Fibroblast of lung (primary cell): ENCODE results near the gene TCL1B. TPM values are rescaled to one million over a fixed set of nuclear protein-coding genes. Genes with fewer than 3 reads are reported as not detected.

Experiments used
- DNase-seq, 2 donors: peaks; one replicate each; pipeline versions ENCODE4 v3.0.0 to v3.0.0-alpha.2; 2010; ENCODE audit warnings: low read depth in 2 of 2
- H2AFZ ChIP-seq: 2 replicates; pipeline ENCODE4 v1.5.1; 2012; ENCODE audit warnings: low read length, control low read depth, inconsistent platforms
- H3K27ac ChIP-seq: 2 replicates; pipeline ENCODE4 v1.5.1; 2011; ENCODE audit warnings: low read length, control low read depth; ENCODE audit not compliant: insufficient read depth
- H3K27me3 ChIP-seq: 2 replicates; pipeline ENCODE4 v1.5.1; 2011; ENCODE audit warnings: mild to moderate bottlenecking, low read length; ENCODE audit not compliant: control insufficient read depth, insufficient read depth
- H3K36me3 ChIP-seq: 2 replicates; pipeline ENCODE4 v1.5.1; 2011; ENCODE audit warnings: low read length; ENCODE audit not compliant: control insufficient read depth, insufficient read depth
- H3K4me1 ChIP-seq: 2 replicates; pipeline ENCODE4 v1.5.1; 2011; ENCODE audit warnings: low read length; ENCODE audit not compliant: control insufficient read depth, insufficient read depth; ENCODE audit errors: extremely low read depth
- H3K4me2 ChIP-seq: 2 replicates; pipeline ENCODE4 v1.5.1; 2011; ENCODE audit warnings: low read length, control low read depth; ENCODE audit not compliant: insufficient read depth; ENCODE audit errors: extremely low read depth
- H3K4me3 ChIP-seq, 4 experiments: fragments of 200-600 bp in 1 of 4; sonication (generic) in 1 of 4; replicated peaks in 1 of 4; 2 replicates each; pipeline ENCODE4 v1.5.1; 2011 to 2016; ENCODE audit warnings: low read length in 4 of 4, low read depth in 3 of 4, mild to moderate bottlenecking in 3 of 4, control low read depth in 2 of 4, inconsistent platforms in 1 of 4, mixed read lengths in 1 of 4; ENCODE audit not compliant: insufficient read depth in 1 of 4; ENCODE audit errors: control extremely low read depth in 1 of 4
- H3K79me2 ChIP-seq: 2 replicates; pipeline ENCODE4 v1.5.1; 2012; ENCODE audit warnings: mild to moderate bottlenecking, low read length, inconsistent platforms; ENCODE audit not compliant: control insufficient read depth, insufficient read depth
- H3K9ac ChIP-seq: 2 replicates; pipeline ENCODE4 v1.5.1; 2011; ENCODE audit warnings: mild to moderate bottlenecking, low read length, control low read depth; ENCODE audit not compliant: insufficient read depth
- H3K9me3 ChIP-seq: 2 replicates; pipeline ENCODE4 v1.5.1; 2012; ENCODE audit warnings: low read depth, low read length; ENCODE audit not compliant: control insufficient read depth, insufficient read depth
- H4K20me1 ChIP-seq: 2 replicates; pipeline ENCODE4 v1.5.1; 2011; ENCODE audit warnings: low read length; ENCODE audit not compliant: control insufficient read depth, insufficient read depth; ENCODE audit errors: extremely low read depth
- CTCF ChIP-seq, 2 donors: IDR thresholded peaks in 1 of 2; conservative IDR thresholded peaks in 1 of 2; 1 replicate in 1 of 2; 2 replicates in 1 of 2; pipeline ENCODE4 v1.5.1; 2011 to 2012; ENCODE audit warnings: low read length in 2 of 2, control low read depth in 1 of 2, inconsistent platforms in 1 of 2, low read depth in 1 of 2, mild to moderate bottlenecking in 1 of 2
- EZH2 ChIP-seq: IDR thresholded peaks from 2 replicates; pipeline ENCODE4 v1.5.1; 2012; ENCODE audit warnings: low read length, control low read depth, mild to moderate bottlenecking; ENCODE audit errors: missing control alignments
- polyA plus RNA-seq, 2 donors: library from polyadenylated mRNA; depleted of rRNA in 1 of 2; stranded (reverse) in 1 of 2; unstranded in 1 of 2; fragments of >200 nt; gene quantifications; 2 replicates each; pipeline ENCODE4 v1.2.1, GENCODE V29; 2011 to 2012; ENCODE audit warnings: missing spikeins in 1 of 2
- total RNA-seq: library from RNA; depleted of rRNA; stranded (reverse); fragments of >200 nt; gene quantifications from 2 replicates; pipeline ENCODE4 v1.2.1, GENCODE V29; 2014

TCL1B gene
- total and polyA plus RNA-seq, 2 donors (not counting 1 experiment from before 2014, with no cell fraction given), result not detected

- Histone ChIP-seq H3K79me2 (no peaks in the 10 kb centered on the region), H3K9ac (no peak overlapping the region), H2AFZ (no peak overlapping the region), H3K4me2 (no peak overlapping the region), H4K20me1 (no peaks in the 10 kb centered on the region), H3K27ac (no peak overlapping the region), H3K4me3 (no peak overlapping the region), H3K4me1 (no peaks in the 10 kb centered on the region), H3K36me3 (no peaks in the 10 kb centered on the region), H3K27me3 (no peaks in the 10 kb centered on the region), H3K9me3 (no peaks in the 10 kb centered on the region)
- TF ChIP-seq EZH2, result no peak
- no peak for TF ChIP-seq CTCF (conservative IDR thresholded peaks at IDR 0.05 in 1 of 2, IDR thresholded peaks at IDR 0.05 in 1 of 2; ENCODE audit: low read depth in 1 of 2, low read length in 2 of 2)
- no peak for DNase-seq
Observed at GRCh38 chr14:95674613-95675012, 11.6 kb upstream of the TCL1B start.

DNA sequence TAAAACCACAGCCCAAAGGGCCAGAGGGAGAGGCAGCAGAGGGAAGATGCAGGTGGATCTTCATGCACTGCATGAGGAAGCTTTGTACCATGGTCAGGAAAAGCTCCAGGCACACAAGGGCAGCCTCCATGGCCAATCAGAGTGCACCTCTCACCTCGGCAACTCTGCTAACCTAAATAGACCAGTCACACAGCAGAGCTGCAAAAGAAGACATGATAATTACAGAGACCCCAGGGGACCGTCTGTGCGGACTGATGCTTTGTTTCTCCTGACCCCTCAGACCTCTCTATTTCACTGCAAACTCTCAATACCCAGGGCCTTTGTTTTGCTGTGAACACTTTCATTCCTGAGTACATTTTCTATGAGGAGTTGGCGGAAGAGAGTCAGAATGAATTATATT is 10.7 kb upstream of the TCL1B start:
- no peak for DNase-seq
- TF ChIP-seq CTCF (conservative IDR thresholded peaks at IDR 0.05 in 1 of 2, IDR thresholded peaks at IDR 0.05 in 1 of 2; ENCODE audit: low read depth in 1 of 2, low read length in 2 of 2), result no peak
- no peak for TF ChIP-seq EZH2
- Histone ChIP-seq H3K4me1 (no peaks in the 10 kb centered on the region), H3K36me3 (no peaks in the 10 kb centered on the region), H3K27ac (no peak overlapping the region), H3K4me2 (no peak overlapping the region), H3K9ac (no peak overlapping the region), H3K4me3 (no peak overlapping the region), H3K79me2 (no peaks in the 10 kb centered on the region), H4K20me1 (no peaks in the 10 kb centered on the region), H3K27me3 (no peaks in the 10 kb centered on the region), H2AFZ (no peak overlapping the region), H3K9me3 (no peaks in the 10 kb centered on the region)

GRCh38 chr14:95677179-95677835 is 8.9 kb upstream of the TCL1B start:
- Histone ChIP-seq H3K4me3 (no peak overlapping the region), H3K79me2 (no peaks in the 10 kb centered on the region)
- DNase-seq, result no peak

More at GRCh38 chr14:95677179-95677835, 8.9 kb upstream of the TCL1B start:
- no peak for TF ChIP-seq CTCF (conservative IDR thresholded peaks at IDR 0.05 in 1 of 2, IDR thresholded peaks at IDR 0.05 in 1 of 2; ENCODE audit: low read depth in 1 of 2, low read length in 2 of 2)
- no peaks in the 10 kb centered on the region for H3K27me3 ChIP-seq
- no peak overlapping the region for H2AFZ ChIP-seq
- H3K27ac ChIP-seq, result no peak overlapping the region
- H3K4me2 ChIP-seq, result no peak overlapping the region
- H3K9ac ChIP-seq, result no peak overlapping the region
- H3K9me3 ChIP-seq, result no peaks in the 10 kb centered on the region
- no peaks in the 10 kb centered on the region for H4K20me1 ChIP-seq
- H3K36me3 ChIP-seq, result no peaks in the 10 kb centered on the region
- no peaks in the 10 kb centered on the region for H3K4me1 ChIP-seq
